Measurements from ENCODE around the gene PRRX2. TPM values are rescaled to one million over a fixed set of nuclear protein-coding genes. Genes with fewer than 3 reads are reported as not detected.

The PRRX2 gene
- total RNA-seq, 1 donor from 2014 or later = not detected

- no peak for FAIRE-seq
- Histone ChIP-seq H3K4me3 (ENCODE audit: low read depth, low read length) (no peak overlapping the region), H3K36me3 (ENCODE audit: control insufficient read depth, insufficient read depth, low read length) (no peaks in the 10 kb centered on the region), H3K27me3 (ENCODE audit: control insufficient read depth, insufficient read depth, low read length) (no peaks in the 10 kb centered on the region)
- DNase-seq (ENCODE audit: low read depth) = no peak
- TF ChIP-seq CTCF (IDR thresholded peaks at IDR 0.05; ENCODE audit: insufficient read depth, low read length, severe bottlenecking) = no peak
Observed at GRCh38 chr9:129762985-129763926, 97.8 kb downstream of the PRRX2 start.

- peaks cover 2% of the 10 kb centered on the region for H3K27me3 ChIP-seq (ENCODE audit: control insufficient read depth, insufficient read depth, low read length)
- DNase-seq (ENCODE audit: low read depth) (no peak), FAIRE-seq (no peak)
- H3K4me3 ChIP-seq (ENCODE audit: low read depth, low read length) = no peak overlapping the region
- no peaks in the 10 kb centered on the region for H3K36me3 ChIP-seq (ENCODE audit: control insufficient read depth, insufficient read depth, low read length)
- TF ChIP-seq CTCF (IDR thresholded peaks at IDR 0.05; ENCODE audit: insufficient read depth, low read length, severe bottlenecking) = no peak
Observed at GRCh38 chr9:129765764-129766317, 100.4 kb downstream of the PRRX2 start.

DNA sequence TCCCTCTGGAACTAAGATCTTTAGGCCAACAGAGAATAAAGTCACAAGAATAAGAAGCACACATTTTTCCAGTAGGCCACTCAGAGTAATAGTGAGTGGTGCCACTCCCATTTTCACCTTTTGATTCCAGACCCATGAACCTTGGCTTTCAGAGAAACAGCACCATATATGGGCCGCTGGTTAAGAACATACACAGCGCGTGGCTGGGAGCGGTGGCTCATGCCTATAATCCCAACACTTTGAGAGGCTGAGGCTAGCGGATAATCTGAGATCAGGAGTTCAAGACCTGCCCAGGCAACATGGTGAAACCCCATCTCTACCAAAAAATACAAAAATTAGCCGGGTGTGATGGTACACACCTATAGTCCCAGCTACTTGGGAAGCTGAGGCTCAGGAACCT lies 103.0 kb downstream of the PRRX2 start:
- H3K4me3 ChIP-seq (ENCODE audit: low read depth, low read length) = no peak overlapping the region
- H3K36me3 ChIP-seq (ENCODE audit: control insufficient read depth, insufficient read depth, low read length) = no peaks in the 10 kb centered on the region
- H3K27me3 ChIP-seq (ENCODE audit: control insufficient read depth, insufficient read depth, low read length) = peaks cover 2% of the 10 kb centered on the region
- no peak for TF ChIP-seq CTCF (IDR thresholded peaks at IDR 0.05; ENCODE audit: insufficient read depth, low read length, severe bottlenecking)
- DNase-seq (ENCODE audit: low read depth) (no peak), FAIRE-seq (no peak)

DNA sequence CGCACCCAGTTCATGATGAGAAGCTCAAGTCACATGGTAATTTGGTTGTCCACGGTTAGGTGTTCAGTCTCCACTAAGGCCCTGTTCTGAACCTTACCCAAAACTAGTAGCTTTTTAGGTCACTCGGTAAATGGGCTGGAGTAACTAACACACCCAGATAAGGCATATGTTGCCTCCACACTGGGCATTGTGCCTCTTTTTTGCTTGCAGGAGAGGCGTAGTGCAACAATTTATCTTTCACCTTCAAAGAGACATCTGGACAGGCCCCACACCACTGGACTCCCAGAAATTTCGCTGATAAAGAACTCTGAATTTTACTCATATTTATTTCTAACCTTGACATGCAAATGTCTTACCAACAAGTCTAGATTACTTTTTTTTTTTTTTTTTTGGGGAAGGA lies 104.2 kb downstream of the PRRX2 start:
- DNase-seq (ENCODE audit: low read depth) (no peak), FAIRE-seq (no peak)
- peaks cover 4% of the 10 kb centered on the region for H3K27me3 ChIP-seq (ENCODE audit: control insufficient read depth, insufficient read depth, low read length)
- no peak for TF ChIP-seq CTCF (IDR thresholded peaks at IDR 0.05; ENCODE audit: insufficient read depth, low read length, severe bottlenecking)
- no peak overlapping the region for H3K4me3 ChIP-seq (ENCODE audit: low read depth, low read length)
- H3K36me3 ChIP-seq (ENCODE audit: control insufficient read depth, insufficient read depth, low read length) = no peaks in the 10 kb centered on the region

DNA sequence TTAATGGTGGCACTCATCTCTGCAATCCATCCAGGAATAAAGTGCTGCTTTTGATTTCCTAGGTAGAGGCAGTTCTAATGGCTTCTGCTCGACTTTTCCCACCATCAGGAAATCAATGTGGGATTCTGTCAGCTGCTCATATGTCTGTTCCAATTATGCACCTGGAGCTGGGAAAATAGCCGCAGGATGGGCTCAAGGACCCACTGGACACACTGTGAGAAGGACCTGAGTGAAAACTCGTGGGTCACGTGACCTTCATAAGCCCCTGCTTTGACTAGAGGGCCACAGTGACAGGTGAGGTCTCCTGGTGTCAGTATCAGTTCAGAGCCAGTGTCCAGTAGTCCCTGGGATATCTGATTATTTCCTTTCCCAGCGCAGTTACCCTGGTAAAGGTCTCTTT lies 105.3 kb downstream of the PRRX2 start:
- Histone ChIP-seq H3K27me3 (ENCODE audit: control insufficient read depth, insufficient read depth, low read length) (peaks cover 7% of the 10 kb centered on the region), H3K4me3 (ENCODE audit: low read depth, low read length) (no peak overlapping the region), H3K36me3 (ENCODE audit: control insufficient read depth, insufficient read depth, low read length) (no peaks in the 10 kb centered on the region)
- TF ChIP-seq CTCF (IDR thresholded peaks at IDR 0.05; ENCODE audit: insufficient read depth, low read length, severe bottlenecking) = no peak
- DNase-seq (ENCODE audit: low read depth) = no peak
- no peak for FAIRE-seq

Other genes with a start within 250 kb of the PRRX2 start
- gene C9orf50, start 44.5 kb upstream of the PRRX2 start, total RNA-seq = not detected in 2 replicates
- gene NTMT1, start 39.5 kb upstream of the PRRX2 start, total RNA-seq = 32.6 and 40.8 TPM in 2 replicates
- 6.1 and 9.2 TPM in 2 replicates for gene ASB6, start 23.5 kb upstream of the PRRX2 start, total RNA-seq
- 0.90 and 11.1 TPM in 2 replicates for gene PTGES, start 87.4 kb downstream of the PRRX2 start, total RNA-seq
- gene TOR1B, start 137.5 kb downstream of the PRRX2 start, total RNA-seq = 20.7 and 27.9 TPM in 2 replicates
- gene TOR1A, start 158.5 kb downstream of the PRRX2 start, total RNA-seq = 12.7 and 19.2 TPM in 2 replicates
- 55.8 and 65.8 TPM in 2 replicates for gene C9orf78, start 169.6 kb downstream of the PRRX2 start, total RNA-seq
- gene USP20, start 169.8 kb downstream of the PRRX2 start, total RNA-seq = 5.5 and 6.7 TPM in 2 replicates